Esophagus squamous epithelium (tissue), 4 donors: ENCODE results near the gene RNF151.

Experiments
- CTCF ChIP-seq, 6 experiments: fragments of 450-650 bp in 4 of 6; fragments of 200-600 bp in 2 of 6; sonication (generic) in 2 of 6; IDR thresholded peaks; one replicate each; pipeline ENCODE4 v1.5.1; 2016 to 2019; ENCODE audit warnings: antibody characterized with exemption in 6 of 6, mild to moderate bottlenecking in 4 of 6, moderate library complexity in 4 of 6
- POLR2A ChIP-seq, 4 donors: fragments of 450-650 bp; IDR thresholded peaks; one replicate each; pipeline ENCODE4 v1.6.1; 2017; ENCODE audit warnings: antibody characterized with exemption in 4 of 4, mild to moderate bottlenecking in 4 of 4, moderate library complexity in 3 of 4

DNA sequence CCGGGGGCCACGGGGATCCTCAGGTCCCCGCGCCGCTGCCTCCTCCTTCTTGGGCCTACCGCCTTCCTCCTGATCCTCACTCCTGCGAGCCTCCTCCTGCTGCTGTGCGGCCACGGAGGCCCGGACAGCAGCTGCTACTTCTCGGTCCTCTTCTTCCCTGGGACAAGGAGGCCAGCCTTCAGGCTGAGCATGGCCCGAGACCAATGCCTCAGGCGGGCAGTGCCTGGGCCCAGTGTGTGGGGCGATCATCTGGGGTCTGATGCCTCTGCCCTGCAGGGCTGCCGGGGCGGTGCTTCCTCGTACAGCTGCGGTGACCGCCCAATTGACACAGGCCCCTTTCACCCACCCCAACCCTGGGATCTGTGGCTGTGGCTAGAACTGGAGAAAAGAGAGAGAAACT lies 34.4 kb downstream of the RNF151 start:
- TF ChIP-seq POLR2A (IDR thresholded peaks at IDR 0.05) (no peak), CTCF (IDR thresholded peaks at IDR 0.05) (no peak)
